ENCODE measurements around the gene CTU1.

The CTU1 gene

GRCh38 chr19:51097166-51097738, 11.0 kb downstream of the CTU1 start:
- H3K4me3 ChIP-seq (ENCODE audit: low read length in 2 of 2): no peak overlapping the region
- H4K8ac ChIP-seq (ENCODE audit: low read depth, low read length): no peak overlapping the region
- H3K18ac ChIP-seq (ENCODE audit: low read length): no peak overlapping the region
- DNase-seq (ENCODE audit: low spot score): peak; percentile 42
- no CpG with 5 or more reads among the region's 8 CpGs for WGBS, 2 donors (ENCODE audit: extremely low coverage in 2 of 2, insufficient read length in 2 of 2, insufficient replicate concordance in 1 of 2)
- no peak overlapping the region for H3K27ac ChIP-seq (replicated peaks; ENCODE audit: low read length)
- no peaks in the 10 kb centered on the region for H3K4me1 ChIP-seq (ENCODE audit: control insufficient read depth in 2 of 2, insufficient read depth in 1 of 2, low read depth in 1 of 2, low read length in 2 of 2)
- no peak overlapping the region for H2BK12ac ChIP-seq (ENCODE audit: low read length)
- no peak overlapping the region for H2AK5ac ChIP-seq (ENCODE audit: low read depth, low read length)
- no peak overlapping the region for H2BK120ac ChIP-seq (ENCODE audit: low read depth, low read length)
- no peak overlapping the region for H3K14ac ChIP-seq (ENCODE audit: low read length)
- no peak overlapping the region for H2BK5ac ChIP-seq (ENCODE audit: low read length)
- no peak overlapping the region for H3K23ac ChIP-seq (ENCODE audit: low read depth, low read length, poor library complexity)
- H3K4me2 ChIP-seq (ENCODE audit: insufficient read depth, low read length, poor library complexity, severe bottlenecking): no peak overlapping the region
- peaks cover 0 to under 1% (median 0%) of the 10 kb centered on the region in 3 experiments for H3K27me3 ChIP-seq (ENCODE audit: control insufficient read depth in 3 of 3, insufficient read depth in 3 of 3, low read depth in 1 of 3, low read length in 3 of 3)
- H2AFZ ChIP-seq (ENCODE audit: low read length): no peak overlapping the region
- no peaks in the 10 kb centered on the region for H3K9me3 ChIP-seq (replicated peaks in 1 of 2; ENCODE audit: control insufficient read depth in 2 of 2, insufficient read depth in 1 of 2, low read depth in 1 of 2, low read length in 2 of 2)
- peaks cover 2 to 29% of the 10 kb centered on the region in 2 donors for H3K36me3 ChIP-seq (replicated peaks in 1 of 2; ENCODE audit: control insufficient read depth in 2 of 2, insufficient read depth in 2 of 2, low read length in 2 of 2)
- H3K79me1 ChIP-seq (ENCODE audit: low read depth, low read length): no peaks in the 10 kb centered on the region
- H3K4ac ChIP-seq (ENCODE audit: low read length): no peak overlapping the region
- H3K9ac ChIP-seq (ENCODE audit: low read depth, low read length, poor library complexity): no peak overlapping the region
- no peak overlapping the region for H2BK15ac ChIP-seq (ENCODE audit: low read length)
- no peak overlapping the region for H4K91ac ChIP-seq (ENCODE audit: low read depth, low read length, poor library complexity)

- Histone ChIP-seq H3K18ac (ENCODE audit: low read length) (no peak overlapping the region), H2BK120ac (ENCODE audit: low read depth, low read length) (no peak overlapping the region), H3K4me1 (ENCODE audit: control insufficient read depth in 2 of 2, insufficient read depth in 1 of 2, low read depth in 1 of 2, low read length in 2 of 2) (no peaks in the 10 kb centered on the region), H3K27ac (replicated peaks; ENCODE audit: low read length) (no peak overlapping the region), H3K14ac (ENCODE audit: low read length) (no peak overlapping the region), H3K27me3 (ENCODE audit: control insufficient read depth in 3 of 3, insufficient read depth in 3 of 3, low read depth in 1 of 3, low read length in 3 of 3) (peaks cover 0 to 3% (median 0%) of the 10 kb centered on the region in 3 experiments), H2AFZ (ENCODE audit: low read length) (no peak overlapping the region), H3K4me3 (ENCODE audit: low read length in 2 of 2) (no peak overlapping the region), H2BK12ac (ENCODE audit: low read length) (no peak overlapping the region), H3K23ac (ENCODE audit: low read depth, low read length, poor library complexity) (no peak overlapping the region), H3K9me3 (replicated peaks in 1 of 2; ENCODE audit: control insufficient read depth in 2 of 2, insufficient read depth in 1 of 2, low read depth in 1 of 2, low read length in 2 of 2) (no peaks in the 10 kb centered on the region), H2BK15ac (ENCODE audit: low read length) (no peak overlapping the region), H3K79me1 (ENCODE audit: low read depth, low read length) (no peaks in the 10 kb centered on the region), H3K4ac (ENCODE audit: low read length) (no peak overlapping the region), H3K9ac (ENCODE audit: low read depth, low read length, poor library complexity) (no peak overlapping the region), H4K91ac (ENCODE audit: low read depth, low read length, poor library complexity) (no peak overlapping the region), H2AK5ac (ENCODE audit: low read depth, low read length) (no peak overlapping the region), H4K8ac (ENCODE audit: low read depth, low read length) (no peak overlapping the region), H3K4me2 (ENCODE audit: insufficient read depth, low read length, poor library complexity, severe bottlenecking) (no peak overlapping the region), H2BK5ac (ENCODE audit: low read length) (no peak overlapping the region), H3K36me3 (replicated peaks in 1 of 2; ENCODE audit: control insufficient read depth in 2 of 2, insufficient read depth in 2 of 2, low read length in 2 of 2) (peaks cover 2 to 27% of the 10 kb centered on the region in 2 donors)
- no CpG with 5 or more reads among the region's 6 CpGs for WGBS, 2 donors (ENCODE audit: extremely low coverage in 2 of 2, insufficient read length in 2 of 2, insufficient replicate concordance in 1 of 2)
- no peak for DNase-seq (ENCODE audit: low spot score)
These were observed 11.6 kb downstream of the CTU1 start for GRCh38 chr19:51096473-51097165.

- Histone ChIP-seq H2BK120ac (ENCODE audit: low read depth, low read length) (no peak overlapping the region), H3K4me3 (ENCODE audit: low read length in 2 of 2) (no peak overlapping the region), H4K91ac (ENCODE audit: low read depth, low read length, poor library complexity) (no peak overlapping the region), H3K27ac (replicated peaks; ENCODE audit: low read length) (no peak overlapping the region), H3K36me3 (replicated peaks in 1 of 2; ENCODE audit: control insufficient read depth in 2 of 2, insufficient read depth in 2 of 2, low read length in 2 of 2) (peaks cover 2 to 8% of the 10 kb centered on the region in 2 donors), H2AFZ (ENCODE audit: low read length) (no peak overlapping the region), H4K8ac (ENCODE audit: low read depth, low read length) (no peak overlapping the region), H3K27me3 (ENCODE audit: control insufficient read depth in 3 of 3, insufficient read depth in 3 of 3, low read depth in 1 of 3, low read length in 3 of 3) (peaks cover 0 to 3% (median 0%) of the 10 kb centered on the region in 3 experiments), H3K18ac (ENCODE audit: low read length) (no peak overlapping the region), H3K9me3 (replicated peaks in 1 of 2; ENCODE audit: control insufficient read depth in 2 of 2, insufficient read depth in 1 of 2, low read depth in 1 of 2, low read length in 2 of 2) (no peaks in the 10 kb centered on the region), H3K4me2 (ENCODE audit: insufficient read depth, low read length, poor library complexity, severe bottlenecking) (no peak overlapping the region), H3K4me1 (ENCODE audit: control insufficient read depth in 2 of 2, insufficient read depth in 1 of 2, low read depth in 1 of 2, low read length in 2 of 2) (no peaks in the 10 kb centered on the region), H3K9ac (ENCODE audit: low read depth, low read length, poor library complexity) (no peak overlapping the region), H3K79me1 (ENCODE audit: low read depth, low read length) (no peaks in the 10 kb centered on the region), H2BK5ac (ENCODE audit: low read length) (no peak overlapping the region), H3K23ac (ENCODE audit: low read depth, low read length, poor library complexity) (no peak overlapping the region), H3K4ac (ENCODE audit: low read length) (no peak overlapping the region), H2AK5ac (ENCODE audit: low read depth, low read length) (no peak overlapping the region), H2BK12ac (ENCODE audit: low read length) (no peak overlapping the region), H3K14ac (ENCODE audit: low read length) (no peak overlapping the region), H2BK15ac (ENCODE audit: low read length) (no peak overlapping the region)
- no CpG with 5 or more reads among the region's 15 CpGs for WGBS, 2 donors (ENCODE audit: extremely low coverage in 2 of 2, insufficient read length in 2 of 2, insufficient replicate concordance in 1 of 2)
- peak; percentile 72 for DNase-seq (ENCODE audit: low spot score)
These were observed 13.4 kb downstream of the CTU1 start for GRCh38 chr19:51094696-51095279.
